H1 (cell line): ENCODE measurements around the gene GPR180. TPM values are rescaled to one million over a fixed set of nuclear protein-coding genes. Genes with fewer than 3 reads are reported as not detected.

Experiments used
- JUN ChIP-seq: IDR thresholded peaks from 2 replicates; pipeline ENCODE4 v1.6.1; 2011; ENCODE audit warnings: low read depth, mild to moderate bottlenecking, improper control_type of control experiment, low read length
- polyA plus RNA-seq, 7 experiments: library from polyadenylated mRNA; depleted of rRNA in 3 of 7; stranded (reverse) in 5 of 7; unstranded in 2 of 7; fragments of >200 nt in 5 of 7; fragments of 200-250 nt in 2 of 7; gene quantifications; 1 replicate in 5 of 7; 2 replicates in 1 of 7; 4 replicates in 1 of 7; pipeline versions ENCODE4 v1.2.1 to v1.2.3, GENCODE V29; 2011 to 2013; ENCODE audit warnings: missing spikeins in 2 of 7, mixed read lengths in 2 of 7
- total RNA-seq: library from RNA; stranded (reverse); fragmentation: NEBNext Ultra II Directional; extraction: Animal tissue kit (Norgen Biotek cat#: 25700); gene quantifications from 2 replicates; pipeline ENCODE4 v1.2.1, GENCODE V29; 2021
- TF ChIP-seq, protein P1 (sequence below), 3 experiments: IDR thresholded peaks; 1 replicate in 2 of 3; 2 replicates in 1 of 3; pipeline versions ENCODE4 v1.5.1 to v1.6.1; 2011; ENCODE audit warnings: low read length in 3 of 3, mild to moderate bottlenecking in 3 of 3, inconsistent platforms in 2 of 3, low read depth in 1 of 3, moderate library complexity in 1 of 3; ENCODE audit not compliant: insufficient read depth in 1 of 3; ENCODE audit errors: control extremely low read depth in 1 of 3

GPR180 gene
- total and polyA plus RNA-seq, 2 of the 8 experiments (the other 6 are each of a cell fraction or from before 2014, with no cell fraction given), result 1.8 to 4.8 TPM

DNA sequence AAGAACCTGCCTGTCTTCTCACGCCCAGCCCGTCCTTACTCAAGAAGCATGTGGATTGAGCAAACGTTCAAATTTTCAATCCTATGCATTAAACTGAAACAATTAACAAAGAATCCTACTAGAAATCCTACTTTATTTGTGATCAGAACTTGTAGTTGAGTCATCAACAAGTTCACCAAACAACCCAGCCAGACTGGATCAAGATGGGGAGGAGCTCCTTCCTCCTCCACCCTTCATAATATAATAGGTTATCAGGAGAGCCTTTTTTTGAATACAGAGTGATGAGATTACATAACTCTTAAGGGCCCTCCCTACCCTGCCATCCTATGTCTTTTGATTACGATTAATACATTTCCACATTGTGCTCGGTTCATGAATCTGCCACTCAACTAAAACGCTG lies 78.0 kb downstream of the GPR180 start (continued):
- no peak for TF ChIP-seq JUN
- TF ChIP-seq, protein P1, sequence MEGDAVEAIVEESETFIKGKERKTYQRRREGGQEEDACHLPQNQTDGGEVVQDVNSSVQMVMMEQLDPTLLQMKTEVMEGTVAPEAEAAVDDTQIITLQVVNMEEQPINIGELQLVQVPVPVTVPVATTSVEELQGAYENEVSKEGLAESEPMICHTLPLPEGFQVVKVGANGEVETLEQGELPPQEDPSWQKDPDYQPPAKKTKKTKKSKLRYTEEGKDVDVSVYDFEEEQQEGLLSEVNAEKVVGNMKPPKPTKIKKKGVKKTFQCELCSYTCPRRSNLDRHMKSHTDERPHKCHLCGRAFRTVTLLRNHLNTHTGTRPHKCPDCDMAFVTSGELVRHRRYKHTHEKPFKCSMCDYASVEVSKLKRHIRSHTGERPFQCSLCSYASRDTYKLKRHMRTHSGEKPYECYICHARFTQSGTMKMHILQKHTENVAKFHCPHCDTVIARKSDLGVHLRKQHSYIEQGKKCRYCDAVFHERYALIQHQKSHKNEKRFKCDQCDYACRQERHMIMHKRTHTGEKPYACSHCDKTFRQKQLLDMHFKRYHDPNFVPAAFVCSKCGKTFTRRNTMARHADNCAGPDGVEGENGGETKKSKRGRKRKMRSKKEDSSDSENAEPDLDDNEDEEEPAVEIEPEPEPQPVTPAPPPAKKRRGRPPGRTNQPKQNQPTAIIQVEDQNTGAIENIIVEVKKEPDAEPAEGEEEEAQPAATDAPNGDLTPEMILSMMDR (IDR thresholded peaks at IDR 0.05; ENCODE audit: control extremely low read depth in 1 of 3, insufficient read depth in 1 of 3, low read depth in 1 of 3, low read length in 3 of 3), result no peak
- TF ChIP-seq, all 59 proteins: peak for 0
